Endothelial cell of umbilical vein (primary cell): Measurements from ENCODE around the gene DPP6.

Experiments
- EZH2 ChIP-seq: IDR thresholded peaks from 2 replicates; pipeline ENCODE4 v1.6.1; 2012; ENCODE audit warnings: borderline replicate concordance, low read depth, mild to moderate bottlenecking, moderate library complexity, low read length, inconsistent platforms; ENCODE audit not compliant: severe bottlenecking
- MAX ChIP-seq: IDR thresholded peaks from 2 replicates; pipeline ENCODE4 v1.6.1; 2011; ENCODE audit not compliant: insufficient read depth, insufficient read length
- MYC ChIP-seq: IDR thresholded peaks from one replicate; pipeline ENCODE4 v1.6.1; 2011; ENCODE audit warnings: mild to moderate bottlenecking, low read depth, low read length
- POLR2A ChIP-seq: IDR thresholded peaks from 2 replicates; pipeline ENCODE4 v1.6.1; 2012; ENCODE audit warnings: low read depth, mild to moderate bottlenecking, control low read depth, low read length
- POLR2AphosphoS5 ChIP-seq: IDR thresholded peaks from 2 replicates; pipeline ENCODE4 v1.6.1; 2012; ENCODE audit warnings: low read depth, mild to moderate bottlenecking, control low read depth, low read length, moderate library complexity; ENCODE audit not compliant: insufficient read depth
- TF ChIP-seq, protein P1 (sequence below), 2 donors: IDR thresholded peaks; 1 replicate in 1 of 2; 2 replicates in 1 of 2; pipeline ENCODE4 v1.5.1; 2011; ENCODE audit warnings: low read length in 2 of 2, mild to moderate bottlenecking in 2 of 2, moderate library complexity in 2 of 2, control low read depth in 1 of 2, inconsistent platforms in 1 of 2, low read depth in 1 of 2; ENCODE audit not compliant: insufficient read depth in 1 of 2; ENCODE audit errors: extremely low read depth in 1 of 2

DNA sequence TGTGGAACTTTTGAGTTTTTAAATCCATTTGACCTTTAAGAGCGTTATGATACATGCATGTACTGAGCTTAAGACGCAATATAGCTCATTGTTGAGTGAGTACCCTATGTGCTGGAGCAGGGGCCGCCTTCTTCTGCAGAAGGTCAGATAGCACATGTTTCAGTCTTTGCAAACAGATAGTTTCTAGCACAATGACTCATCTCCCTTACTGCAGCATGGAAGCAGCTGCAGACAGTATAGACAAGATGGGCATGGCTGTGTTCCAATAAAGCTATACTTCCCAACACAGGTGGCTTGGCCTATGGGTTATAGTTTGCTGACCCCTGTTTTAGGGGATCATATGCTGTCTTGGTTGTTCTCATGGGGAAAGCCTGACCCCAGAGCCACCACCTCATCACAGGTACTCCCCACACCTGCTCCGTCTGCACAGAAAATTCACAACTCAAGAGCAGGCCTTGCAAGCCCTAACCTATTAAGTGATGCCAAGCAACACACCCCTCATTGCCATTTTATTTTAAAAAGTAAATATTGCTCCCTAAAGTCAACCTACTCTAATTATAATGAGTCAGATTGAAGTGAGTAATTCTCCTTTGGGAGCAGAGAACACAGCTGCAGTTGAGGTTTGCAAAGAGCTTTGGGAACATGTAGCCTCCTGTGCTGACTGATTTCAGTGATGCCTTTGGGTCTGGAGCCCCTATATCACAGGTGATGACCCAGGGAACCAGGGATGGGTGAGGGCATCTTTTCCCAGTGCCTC lies 620.6 kb downstream of the DPP6 start:
- TF ChIP-seq POLR2A (no peak), MYC (no peak), MAX (no peak), POLR2AphosphoS5 (no peak), EZH2 (no peak)
- TF ChIP-seq, protein P1, sequence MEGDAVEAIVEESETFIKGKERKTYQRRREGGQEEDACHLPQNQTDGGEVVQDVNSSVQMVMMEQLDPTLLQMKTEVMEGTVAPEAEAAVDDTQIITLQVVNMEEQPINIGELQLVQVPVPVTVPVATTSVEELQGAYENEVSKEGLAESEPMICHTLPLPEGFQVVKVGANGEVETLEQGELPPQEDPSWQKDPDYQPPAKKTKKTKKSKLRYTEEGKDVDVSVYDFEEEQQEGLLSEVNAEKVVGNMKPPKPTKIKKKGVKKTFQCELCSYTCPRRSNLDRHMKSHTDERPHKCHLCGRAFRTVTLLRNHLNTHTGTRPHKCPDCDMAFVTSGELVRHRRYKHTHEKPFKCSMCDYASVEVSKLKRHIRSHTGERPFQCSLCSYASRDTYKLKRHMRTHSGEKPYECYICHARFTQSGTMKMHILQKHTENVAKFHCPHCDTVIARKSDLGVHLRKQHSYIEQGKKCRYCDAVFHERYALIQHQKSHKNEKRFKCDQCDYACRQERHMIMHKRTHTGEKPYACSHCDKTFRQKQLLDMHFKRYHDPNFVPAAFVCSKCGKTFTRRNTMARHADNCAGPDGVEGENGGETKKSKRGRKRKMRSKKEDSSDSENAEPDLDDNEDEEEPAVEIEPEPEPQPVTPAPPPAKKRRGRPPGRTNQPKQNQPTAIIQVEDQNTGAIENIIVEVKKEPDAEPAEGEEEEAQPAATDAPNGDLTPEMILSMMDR (IDR thresholded peaks at IDR 0.05; ENCODE audit: extremely low read depth in 1 of 2, insufficient read depth in 1 of 2, low read depth in 1 of 2, low read length in 2 of 2): no peak
